HG03064 (cell line): Measurements from ENCODE around the gene PGAM5.
"Not testable (repeated sequence)": the region's sequence is repeated elsewhere in the genome, so short reads cannot be mapped to it uniquely, and the experiment has no call there.

Experiments used
- ATAC-seq: cut with Tn5 transposase; IDR thresholded peaks from one replicate; pipeline ENCODE4 v1.9.1; 2021; ENCODE audit warnings: low read depth; ENCODE audit not compliant: unreplicated experiment

Gene PGAM5

DNA sequence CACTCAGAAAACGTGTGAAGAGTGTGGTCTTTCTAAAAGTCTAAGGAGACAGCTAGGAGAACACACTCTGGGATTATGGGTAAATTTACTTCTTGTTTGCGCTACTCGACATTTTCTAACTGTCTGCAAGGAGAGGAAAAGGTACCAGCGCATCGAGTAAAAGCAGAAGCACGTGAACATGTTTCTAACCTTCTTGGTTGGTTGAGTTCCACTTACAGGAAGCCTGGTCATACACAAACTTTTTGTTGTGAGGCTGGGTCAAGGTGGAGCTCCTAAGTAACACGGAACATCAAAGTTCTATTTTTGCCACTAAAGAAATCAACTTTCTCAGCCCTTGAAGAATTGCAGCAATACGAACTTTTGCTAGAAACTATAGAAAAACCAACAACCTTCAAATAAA lies 31.0 kb downstream of the PGAM5 start:
- ATAC-seq, result no peak

DNA sequence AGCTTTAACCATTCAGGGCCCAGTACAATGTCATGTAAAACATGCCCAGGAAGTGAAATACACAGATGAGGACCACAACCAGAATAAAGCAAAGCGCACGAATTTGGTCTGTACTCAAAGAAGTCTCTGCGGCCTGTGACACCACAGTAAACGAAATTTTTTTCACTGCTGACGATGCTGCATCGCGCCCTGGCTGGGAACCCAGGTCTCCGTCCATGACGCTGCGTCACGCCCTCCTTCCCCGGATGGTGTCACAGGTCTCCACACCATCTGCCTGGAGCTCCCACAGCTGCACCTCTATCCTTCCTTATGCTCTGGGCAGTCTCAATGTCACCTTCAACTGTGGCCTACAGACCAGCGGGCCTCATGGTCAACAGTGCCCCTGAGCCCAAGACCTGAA lies 33.2 kb downstream of the PGAM5 start:
- ATAC-seq, result no peak

DNA sequence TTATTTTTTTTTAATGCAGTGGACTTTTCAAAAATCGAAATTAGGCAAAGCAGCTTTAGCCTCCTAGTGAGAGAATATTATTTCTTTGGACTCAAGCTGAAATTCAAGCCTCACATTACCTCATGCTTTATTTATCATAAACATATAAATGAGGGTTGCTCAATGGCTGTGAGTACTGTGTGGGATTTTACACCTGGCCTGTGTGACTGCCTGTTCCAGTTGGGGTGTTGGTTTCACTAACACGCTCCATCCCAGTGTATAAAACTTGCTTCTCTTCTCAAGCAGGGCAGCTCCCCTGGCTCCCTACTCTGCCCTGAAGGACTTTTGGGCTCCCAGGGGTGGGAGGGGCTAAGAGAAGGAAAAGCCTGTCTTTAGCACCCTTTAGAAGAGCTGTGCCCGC lies 36.0 kb downstream of the PGAM5 start:
- no peak for ATAC-seq

DNA sequence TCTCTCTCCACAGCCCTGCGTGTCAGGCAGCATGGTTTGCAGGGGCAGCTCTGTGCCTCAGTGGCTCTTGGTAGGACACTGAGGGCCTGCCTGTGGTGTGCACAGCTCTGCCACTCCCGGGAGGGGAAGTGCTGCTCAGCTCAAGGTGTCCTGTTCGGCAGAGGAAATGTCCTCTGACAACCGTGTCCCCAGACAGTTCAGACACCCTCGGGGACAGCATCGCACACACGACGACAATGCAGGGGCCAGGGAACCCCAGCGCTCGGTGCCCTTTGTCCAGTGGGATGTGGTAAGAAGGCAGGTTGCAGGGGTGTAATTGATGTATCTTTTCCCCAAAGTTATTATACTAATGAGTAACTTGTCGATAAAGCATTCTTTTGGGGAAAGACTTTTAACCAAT lies 36.8 kb downstream of the PGAM5 start:
- ATAC-seq, result no peak

DNA sequence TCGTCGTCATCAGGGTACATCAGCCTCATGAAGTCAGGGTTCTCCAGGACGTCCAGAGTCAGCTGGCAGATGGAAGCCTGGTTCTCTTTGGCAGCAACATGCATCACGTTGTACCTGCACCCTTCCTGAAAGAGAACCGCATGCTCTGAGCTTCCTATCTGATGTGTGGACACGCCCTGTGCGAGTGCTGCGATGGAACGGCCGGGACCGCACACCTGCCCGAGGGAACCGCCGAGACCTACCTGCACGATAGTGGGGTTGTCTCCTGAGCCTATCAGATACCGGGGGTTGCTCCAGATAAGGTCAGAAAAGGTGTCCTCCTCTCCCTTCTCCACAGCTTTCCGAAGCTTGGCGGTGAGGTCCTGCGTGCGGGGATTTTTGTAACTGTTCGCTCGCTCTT lies 37.3 kb downstream of the PGAM5 start:
- ATAC-seq, result no peak

DNA sequence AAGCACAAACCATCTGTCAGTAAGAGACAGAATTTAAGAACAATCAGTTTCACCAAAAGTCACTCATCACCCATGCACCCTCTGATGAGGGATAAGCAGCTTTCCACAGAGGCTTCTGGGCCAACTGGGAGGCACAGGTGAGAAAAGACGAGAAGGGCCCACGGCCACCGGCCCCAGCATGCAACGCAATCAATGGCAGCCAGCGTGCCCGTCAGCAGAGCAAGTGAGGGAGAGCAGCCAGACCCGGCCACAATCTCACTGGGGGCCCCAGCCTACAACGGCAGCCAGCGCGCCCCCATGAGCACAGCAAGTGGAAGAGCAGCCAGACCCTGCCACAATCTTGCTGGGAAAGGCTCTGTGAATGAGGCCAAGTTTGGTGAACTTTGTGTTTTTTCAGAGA lies 37.7 kb downstream of the PGAM5 start:
- ATAC-seq, result no peak

DNA sequence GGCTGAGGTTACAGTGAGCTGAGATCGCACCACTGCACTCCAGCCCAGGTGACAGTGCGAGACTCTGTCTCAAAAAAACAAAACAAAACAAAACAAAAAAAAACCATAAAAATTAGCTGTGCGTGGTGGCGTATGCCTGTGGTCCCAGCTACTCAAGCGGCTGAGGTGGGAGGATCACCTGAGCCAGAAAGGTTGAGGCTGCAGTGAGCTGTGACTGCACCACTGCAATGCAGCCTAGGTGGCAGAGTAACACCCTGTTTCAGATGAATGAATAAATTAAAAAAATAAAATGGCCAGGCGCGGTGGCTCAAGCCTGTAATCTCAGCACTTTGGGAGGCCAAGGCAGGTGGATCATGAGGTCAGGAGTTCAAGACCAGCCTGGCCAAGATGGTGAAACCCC lies 43.0 kb downstream of the PGAM5 start:
- not testable (repeated sequence) for ATAC-seq

DNA sequence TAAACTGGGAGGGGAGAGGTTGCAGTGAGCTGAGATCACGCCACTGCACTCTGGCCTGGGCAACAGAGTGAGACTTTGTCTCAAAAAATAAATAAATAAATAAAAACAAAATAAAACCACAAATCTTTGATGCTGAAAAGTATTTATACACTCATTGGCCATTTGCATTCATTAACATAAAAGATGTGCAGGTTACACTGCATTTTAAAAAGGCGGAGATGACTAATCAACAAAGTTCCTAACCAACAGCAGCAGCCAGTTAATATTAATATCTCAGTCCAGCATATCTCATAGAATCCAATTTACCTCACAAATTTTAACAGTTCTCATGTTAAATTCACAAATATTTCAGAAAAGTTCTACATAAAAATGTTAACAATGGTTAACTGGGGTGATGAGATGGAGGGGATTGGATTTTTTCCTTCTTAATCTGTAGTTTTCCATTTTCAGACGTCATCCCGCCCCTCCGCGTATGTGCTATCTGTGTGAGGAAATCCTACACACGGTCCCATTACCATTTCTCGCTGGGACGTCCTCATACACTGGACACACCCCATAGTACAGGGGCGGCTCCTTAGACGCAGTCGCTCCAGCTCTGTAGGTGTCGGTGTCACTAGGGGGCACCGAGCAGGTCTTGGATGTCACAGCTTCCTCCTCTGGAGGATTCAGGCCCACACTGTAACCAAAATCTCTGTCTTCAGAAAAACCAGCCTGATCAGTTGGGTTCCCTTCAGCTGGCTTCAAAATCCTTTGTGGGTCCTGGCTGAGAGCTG lies 43.7 kb downstream of the PGAM5 start:
- ATAC-seq, result no peak

DNA sequence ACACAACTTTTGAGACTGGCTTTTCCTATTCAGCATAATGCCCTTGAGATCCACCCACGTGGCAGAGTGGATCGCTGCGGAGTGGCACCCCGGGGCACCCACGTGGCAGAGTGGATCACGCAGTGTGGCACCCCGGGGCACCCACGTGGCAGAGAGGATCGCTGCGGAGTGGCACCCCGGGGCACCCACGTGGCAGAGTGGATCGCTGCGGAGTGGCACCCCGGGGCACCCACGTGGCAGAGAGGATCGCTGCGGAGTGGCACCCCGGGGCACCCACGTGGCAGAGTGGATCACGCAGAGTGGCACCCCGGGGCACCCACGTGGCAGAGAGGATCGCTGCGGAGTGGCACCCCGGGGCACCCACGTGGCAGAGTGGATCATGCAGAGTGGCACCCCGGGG lies 48.2 kb downstream of the PGAM5 start:
- not testable (repeated sequence) for ATAC-seq

DNA sequence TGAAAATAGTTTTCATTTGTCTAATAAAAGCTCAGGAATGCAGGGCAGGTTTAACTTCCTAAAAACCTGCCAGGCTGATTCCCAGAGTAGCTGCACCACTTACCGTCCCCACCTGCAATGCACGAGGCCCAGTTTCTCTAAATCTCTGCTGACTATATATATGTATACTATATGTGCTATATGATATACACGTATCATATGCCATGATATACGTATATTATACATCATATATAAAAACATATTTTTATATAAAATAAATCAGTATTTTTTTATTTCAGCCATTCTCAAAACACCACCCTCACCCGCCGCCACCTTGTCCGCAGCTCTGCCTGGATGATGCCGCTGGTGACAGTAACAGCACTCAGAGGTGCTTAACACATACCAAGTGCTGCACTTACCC lies 48.7 kb downstream of the PGAM5 start:
- no peak for ATAC-seq

DNA sequence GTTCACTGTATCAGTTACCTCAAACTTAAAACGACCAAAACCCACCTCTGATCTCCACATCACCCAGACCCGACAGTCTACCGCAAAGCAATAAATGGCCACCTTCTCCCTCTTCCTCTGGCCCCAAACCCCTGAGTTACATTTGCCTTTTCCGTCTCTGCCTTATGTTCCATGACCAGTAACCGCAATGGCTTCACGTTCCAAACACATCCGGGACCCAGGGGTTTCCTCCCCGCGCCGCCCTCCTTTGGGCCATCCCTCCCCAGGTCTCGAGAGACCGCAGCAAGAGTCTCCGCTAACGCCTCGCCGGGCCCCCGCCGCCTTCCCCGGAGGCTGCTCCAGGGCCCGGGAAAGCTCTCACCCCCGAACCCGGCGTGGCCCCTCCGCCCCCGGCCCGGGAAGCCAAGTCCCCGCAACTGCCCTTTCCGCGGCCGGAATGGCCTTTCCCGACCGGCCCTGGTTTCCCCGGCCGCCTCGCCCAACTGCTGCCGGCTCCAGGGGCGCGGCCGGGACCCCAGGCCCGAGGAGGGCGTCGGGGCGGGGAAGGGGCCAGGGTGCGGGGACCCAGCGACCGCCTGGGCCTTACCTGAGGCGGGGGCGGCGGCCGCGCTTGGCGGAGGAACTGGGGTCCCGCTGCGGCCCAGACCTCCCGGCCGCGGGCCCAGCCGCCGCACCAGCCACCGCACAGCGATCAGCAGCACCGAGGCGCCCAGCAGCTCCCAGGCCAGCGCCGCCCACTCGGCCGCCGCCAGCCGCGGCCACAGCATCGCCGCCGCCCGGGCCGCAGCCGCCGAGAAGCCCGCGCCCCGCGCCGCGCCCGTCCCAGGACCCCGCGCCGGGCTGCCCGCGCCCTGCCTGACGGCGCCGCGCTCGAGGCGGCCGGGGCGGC lies 50.6 kb downstream of the PGAM5 start, which contains the start of gene ANKLE2:
ANKLE2 (minus strand) TSS at position 801 of the 889 bp plus-strand sequence; CDS start at position 767, 34 bp downstream.
- peak; percentile 29 for ATAC-seq

DNA sequence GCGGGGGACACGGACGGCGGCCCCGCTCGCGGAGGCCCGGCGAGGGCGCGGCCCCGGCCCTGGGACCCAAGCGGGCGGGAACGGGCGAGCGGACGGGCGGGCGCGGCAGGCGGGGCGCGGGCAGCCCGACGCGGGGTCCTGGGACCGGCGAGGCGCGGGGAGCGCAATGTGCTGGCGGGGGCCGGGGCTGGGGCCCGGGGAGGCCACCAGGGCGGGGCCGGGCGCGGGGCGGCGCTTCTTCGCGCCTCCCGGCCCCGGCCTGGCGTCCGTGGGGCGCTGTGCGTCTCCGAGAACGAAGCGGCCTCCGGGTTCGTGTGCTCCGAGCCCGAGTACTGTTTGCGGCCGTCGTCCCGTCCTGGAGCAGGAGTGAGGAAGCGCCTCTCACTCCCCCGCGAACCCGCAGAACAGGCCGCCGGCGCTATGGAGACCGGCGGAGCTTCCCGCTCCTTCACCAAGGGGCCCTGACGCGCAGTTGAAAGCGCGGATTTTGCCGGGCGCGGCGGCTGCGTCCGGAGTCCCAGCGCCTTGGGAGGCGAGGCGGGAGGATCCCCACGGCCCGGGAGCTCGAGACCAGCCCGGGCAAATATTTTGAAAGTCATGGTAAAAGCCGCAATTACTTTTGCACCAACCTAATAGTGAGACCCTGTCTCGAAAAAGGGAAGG lies 51.4 kb downstream of the PGAM5 start:
- peak; percentile 68 for ATAC-seq

DNA sequence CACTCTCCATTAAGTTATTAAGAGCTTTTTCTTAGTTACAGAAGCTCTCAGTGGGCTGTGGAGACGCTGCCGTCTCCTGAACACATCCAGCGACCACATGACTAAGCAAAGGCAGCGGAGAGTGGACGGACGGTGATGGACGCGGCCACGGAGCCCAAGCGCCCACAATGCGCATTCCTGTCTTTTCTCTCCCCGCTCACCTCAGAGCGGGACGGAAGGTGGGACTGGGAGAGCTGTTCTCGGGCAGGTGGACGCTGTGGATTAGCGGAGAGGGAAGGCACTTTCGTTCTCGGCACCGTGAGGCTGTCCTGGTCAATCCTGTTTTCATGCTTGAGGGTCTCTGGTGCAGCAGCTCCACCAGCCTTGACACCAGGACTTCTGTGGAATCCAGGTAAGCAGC lies 53.6 kb downstream of the PGAM5 start:
- ATAC-seq, result no peak

DNA sequence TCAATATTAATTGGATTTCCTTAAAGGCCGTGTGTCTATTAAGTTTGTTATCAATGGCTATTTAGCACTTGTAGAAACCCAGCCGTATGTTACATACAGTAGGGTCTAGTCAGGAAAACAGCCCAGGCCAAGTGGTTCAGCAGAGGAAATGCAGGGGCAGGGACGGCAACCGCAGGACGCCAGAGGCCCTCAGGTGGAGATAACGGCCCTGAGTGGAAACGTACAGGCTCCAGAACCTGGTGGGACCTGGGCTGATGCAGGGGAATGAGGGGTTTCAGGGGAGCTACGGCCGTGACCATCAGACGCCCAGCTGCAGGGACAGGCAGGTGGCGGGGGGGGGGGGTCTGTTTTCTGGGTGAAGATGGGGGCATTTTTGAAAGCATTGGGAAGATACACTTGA lies 54.7 kb downstream of the PGAM5 start:
- ATAC-seq, result no peak

DNA sequence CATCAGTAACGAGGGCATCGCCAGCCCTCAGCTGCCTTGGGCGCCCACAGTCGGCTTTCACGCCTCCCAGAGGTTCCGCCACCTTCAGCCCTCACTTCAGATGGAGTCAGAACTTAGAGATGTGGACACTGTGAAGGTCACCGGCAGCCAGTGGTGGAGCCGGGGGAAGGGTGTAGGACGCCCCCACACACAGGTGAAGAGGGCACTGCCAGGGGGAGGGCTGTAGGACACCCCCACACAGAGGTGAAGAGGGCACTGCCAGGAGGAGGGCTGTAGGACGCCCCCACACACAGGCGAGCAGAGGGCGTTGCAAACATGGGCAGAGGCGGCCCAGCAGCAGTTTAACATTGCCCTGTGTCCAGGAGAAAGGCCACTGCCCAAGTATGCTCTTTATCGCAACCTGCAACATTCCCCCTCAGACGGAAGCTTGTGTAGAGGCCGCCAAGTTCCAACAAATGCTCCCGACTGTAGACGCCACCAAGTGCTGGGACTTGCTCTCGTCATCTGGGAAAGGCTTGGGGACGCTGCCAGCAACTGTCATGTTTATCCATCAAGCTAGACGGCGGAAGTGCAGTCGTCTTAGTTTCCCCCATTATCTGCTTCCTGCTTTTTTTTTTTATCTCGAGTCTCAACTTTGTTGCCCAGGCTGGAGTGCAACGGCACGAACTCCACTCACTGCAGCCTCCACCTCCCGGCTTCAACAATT lies 55.9 kb downstream of the PGAM5 start:
- no peak for ATAC-seq

DNA sequence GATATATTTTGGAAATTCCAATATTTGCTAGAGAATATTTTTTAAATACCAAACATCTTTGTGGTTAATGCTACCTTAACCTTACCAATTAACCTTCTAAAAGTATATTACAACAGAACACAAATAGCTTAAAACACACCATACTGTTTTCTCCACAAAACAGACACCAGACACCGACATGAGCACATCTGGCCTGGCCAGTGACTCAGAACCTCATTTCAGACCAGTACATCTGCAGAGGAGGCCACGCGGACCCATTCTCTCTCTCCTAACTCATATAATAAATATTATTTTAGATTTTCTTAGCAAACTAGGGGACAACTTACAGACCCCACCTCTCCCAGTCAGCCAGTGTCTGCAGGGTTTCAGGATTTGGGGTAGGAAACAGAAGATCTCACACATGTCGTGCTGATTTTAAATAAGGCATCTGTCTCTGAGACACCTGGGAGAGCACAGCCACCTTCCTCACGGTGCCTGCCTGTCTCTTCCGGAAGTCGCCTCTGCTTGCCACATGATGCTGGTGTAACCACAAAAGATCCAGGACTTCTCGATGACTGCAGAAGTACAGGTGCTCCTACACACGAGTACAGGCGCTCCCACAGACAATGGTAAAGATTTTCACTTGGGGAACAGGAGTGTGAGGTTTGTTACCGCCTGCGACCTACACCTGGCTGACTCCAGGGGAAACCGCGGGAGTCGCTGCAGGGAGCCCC lies 60.6 kb downstream of the PGAM5 start:
- ATAC-seq, result peak; percentile 45
